Smooth muscle cell (in vitro differentiated cells): ENCODE results near the gene SNAPC4. TPM values are rescaled to one million over a fixed set of nuclear protein-coding genes. Genes with fewer than 3 reads are reported as not detected.

ENCODE experiments used
- DNase-seq: peaks from one replicate; lab custom pipeline; 2025; ENCODE audit not compliant: unreplicated experiment; lab: John Stamatoyannopoulos, UW
- H2AFZ ChIP-seq: fragments of 200-600 bp; sonication (generic); 2 replicates; pipeline ENCODE4 v1.6.0; 2016; ENCODE audit warnings: antibody characterized with exemption, low read depth, mild to moderate bottlenecking
- H3F3A ChIP-seq: fragments of 200-600 bp; sonication (generic); 2 replicates; pipeline ENCODE4 v1.6.0; 2017; ENCODE audit warnings: antibody characterized with exemption, low read depth
- H3K27ac ChIP-seq: fragments of 200-600 bp; sonication (generic); 2 replicates; pipeline ENCODE4 v1.5.1; 2016; ENCODE audit warnings: low read depth, mild to moderate bottlenecking
- H3K27me3 ChIP-seq: fragments of 200-600 bp; sonication (generic); 2 replicates; pipeline ENCODE4 v1.6.1; 2016; ENCODE audit warnings: low read depth, mild to moderate bottlenecking
- H3K36me3 ChIP-seq: fragments of 200-600 bp; sonication (generic); 2 replicates; pipeline ENCODE4 v1.5.1; 2016; ENCODE audit warnings: low read depth
- H3K4me1 ChIP-seq: fragments of 200-600 bp; sonication (generic); 2 replicates; pipeline ENCODE4 v1.5.1; 2016; ENCODE audit warnings: low read depth
- H3K4me2 ChIP-seq: fragments of 200-600 bp; sonication (generic); 2 replicates; pipeline ENCODE4 v1.6.0; 2016; ENCODE audit warnings: mild to moderate bottlenecking
- H3K4me3 ChIP-seq: fragments of 200-600 bp; sonication (generic); 2 replicates; pipeline ENCODE4 v1.5.1; 2016; ENCODE audit warnings: mild to moderate bottlenecking
- H3K79me2 ChIP-seq: fragments of 200-600 bp; sonication (generic); 2 replicates; pipeline ENCODE4 v1.6.0; 2016; ENCODE audit warnings: low read depth, mild to moderate bottlenecking
- H3K9ac ChIP-seq: fragments of 200-600 bp; sonication (generic); 2 replicates; pipeline ENCODE4 v1.6.0; 2016; ENCODE audit warnings: low read depth
- H3K9me3 ChIP-seq: fragments of 200-600 bp; sonication (generic); replicated peaks from 2 replicates; pipeline ENCODE4 v1.5.1; 2016; ENCODE audit warnings: low read depth
- H4K20me1 ChIP-seq: fragments of 200-600 bp; sonication (generic); 2 replicates; pipeline ENCODE4 v1.6.0; 2016; ENCODE audit warnings: low read depth
- CTCF ChIP-seq: fragments of 200-600 bp; sonication (generic); IDR thresholded peaks from 2 replicates; pipeline ENCODE4 v1.5.1; 2017; ENCODE audit warnings: borderline replicate concordance, mild to moderate bottlenecking, antibody characterized with exemption; ENCODE audit not compliant: insufficient read depth, poor library complexity, severe bottlenecking
- WGBS: methylation state at CpG from one replicate; pipeline ENCODE4 v1.1.7; 2016; ENCODE audit warnings: low lambda C conversion rate; 5-methylcytosine and 5-hydroxymethylcytosine counted together
- polyA plus RNA-seq: library from polyadenylated mRNA; unstranded; fragments of >200 nt; fragmentation: Nextera tagmentation; extraction: Ambion mirVana; gene quantifications from 2 replicates; pipeline ENCODE4 v1.2.1, GENCODE V29; 2016
- total RNA-seq: library from RNA; depleted of rRNA; stranded (reverse); fragments of >200 nt; gene quantifications from 2 replicates; pipeline ENCODE4 v1.2.3, GENCODE V29; 2014

Gene SNAPC4
- total and polyA plus RNA-seq, 2 experiments from 2014 or later, result 4.2 to 9.0 TPM

- no peak for DNase-seq
- Histone ChIP-seq H3K4me1 (no peaks in the 10 kb centered on the region), H3K27me3 (no peaks in the 10 kb centered on the region), H3K9me3 (no peaks in the 10 kb centered on the region), H3K79me2 (no peaks in the 10 kb centered on the region), H2AFZ (no peak overlapping the region), H3K4me2 (no peak overlapping the region), H3F3A (no peaks in the 10 kb centered on the region), H3K36me3 (peaks cover 3% of the 10 kb centered on the region), H3K4me3 (no peak overlapping the region), H4K20me1 (peaks cover 5% of the 10 kb centered on the region), H3K9ac (no peak overlapping the region), H3K27ac (no peak overlapping the region)
- TF ChIP-seq CTCF, result no peak
- WGBS, result 97% methylated on average over 20 of the region's 21 CpGs
Observed at GRCh38 chr9:136392538-136393449, 7.2 kb downstream of the SNAPC4 start.

GRCh38 chr9:136391737-136392537, 8.0 kb downstream of the SNAPC4 start:
- Histone ChIP-seq H3K27ac (no peak overlapping the region), H2AFZ (no peak overlapping the region), H3K27me3 (no peaks in the 10 kb centered on the region), H3K4me3 (no peak overlapping the region), H3K9ac (no peak overlapping the region), H3K4me2 (no peak overlapping the region), H3K4me1 (no peaks in the 10 kb centered on the region), H3K79me2 (no peaks in the 10 kb centered on the region), H3K36me3 (peaks cover 3% of the 10 kb centered on the region), H4K20me1 (peaks cover 5% of the 10 kb centered on the region), H3K9me3 (no peaks in the 10 kb centered on the region), H3F3A (no peaks in the 10 kb centered on the region)
- no peak for TF ChIP-seq CTCF
- WGBS, result 97% methylated on average over 28 of the region's 28 CpGs
- no peak for DNase-seq

GRCh38 chr9:136389396-136389795, 10.6 kb downstream of the SNAPC4 start:
- Histone ChIP-seq H3K4me1 (no peaks in the 10 kb centered on the region), H3K4me2 (no peak overlapping the region), H3K9ac (no peak overlapping the region), H3K9me3 (no peaks in the 10 kb centered on the region), H3F3A (no peaks in the 10 kb centered on the region), H3K36me3 (peaks cover 3% of the 10 kb centered on the region), H3K79me2 (no peaks in the 10 kb centered on the region), H3K27ac (no peak overlapping the region), H2AFZ (no peak overlapping the region), H3K4me3 (no peak overlapping the region), H4K20me1 (peaks cover 5% of the 10 kb centered on the region), H3K27me3 (no peaks in the 10 kb centered on the region)
- TF ChIP-seq CTCF, result no peak
- DNase-seq, result no peak
- 98% methylated on average over 14 of the region's 14 CpGs for WGBS
